Thymus (tissue), 11 donors: Measurements from ENCODE around the gene PPP2R5A. TPM values are rescaled to one million over a fixed set of nuclear protein-coding genes. Genes with fewer than 3 reads are reported as not detected.

Experiments used
- DNase-seq, 9 donors: peaks; one replicate each; pipeline ENCODE4 v3.0.0-alpha.2; 2013; ENCODE audit warnings: low spot score in 9 of 9, low read depth in 6 of 9, missing footprints in 1 of 9
- H3K27ac ChIP-seq, 2 donors: one replicate each; pipeline ENCODE4 v1.5.1; 2013; ENCODE audit warnings: control low read depth in 1 of 2, low read depth in 1 of 2, low read length in 1 of 2, mild to moderate bottlenecking in 1 of 2, moderate library complexity in 1 of 2
- H3K27me3 ChIP-seq, 2 donors: one replicate each; pipeline ENCODE4 v1.5.1; 2013; ENCODE audit warnings: low read length in 1 of 2; ENCODE audit not compliant: control insufficient read depth in 2 of 2, insufficient read depth in 1 of 2
- H3K36me3 ChIP-seq, 2 donors: one replicate each; pipeline ENCODE4 v1.5.1; 2013; ENCODE audit warnings: low read length in 1 of 2, mild to moderate bottlenecking in 1 of 2, moderate library complexity in 1 of 2; ENCODE audit not compliant: control insufficient read depth in 2 of 2, insufficient read depth in 2 of 2
- H3K4me1 ChIP-seq, 2 donors: one replicate each; pipeline ENCODE4 v1.5.1; 2013; ENCODE audit warnings: low read length in 2 of 2; ENCODE audit not compliant: control insufficient read depth in 2 of 2, insufficient read depth in 2 of 2
- H3K4me3 ChIP-seq, 2 donors: one replicate each; pipeline ENCODE4 v1.5.1; 2013; ENCODE audit warnings: low read length in 2 of 2, control low read depth in 1 of 2, mild to moderate bottlenecking in 1 of 2
- H3K9me3 ChIP-seq, 2 donors: one replicate each; pipeline ENCODE4 v1.5.1; 2013; ENCODE audit warnings: low read length in 1 of 2, mild to moderate bottlenecking in 1 of 2; ENCODE audit not compliant: control insufficient read depth in 2 of 2, insufficient read depth in 1 of 2
- WGBS: extraction: QIAGEN DNeasy Blood & Tissue Kit; methylation state at CpG from one replicate; pipeline ENCODE4 v1.1.7; 2013; 5-methylcytosine and 5-hydroxymethylcytosine counted together
- polyA plus RNA-seq: library from polyadenylated mRNA; stranded (reverse); fragments of 200-250 nt; gene quantifications from one replicate; pipeline ENCODE4 v1.2.3, GENCODE V29; 2013
- total RNA-seq: library from RNA; stranded (reverse); fragments of 120-200 nt; gene quantifications from one replicate; pipeline ENCODE4 v1.2.4, GENCODE V29; 2013
- donor health status: healthy.

The PPP2R5A gene
- total and polyA plus RNA-seq, 2 donors, result 39.9 to 49.7 TPM

GRCh38 chr1:212242985-212243308 is 42.3 kb upstream of the PPP2R5A start:
- no peak overlapping the region for H3K27ac ChIP-seq
- DNase-seq, result no peak
- no peaks in the 10 kb centered on the region for H3K4me1 ChIP-seq

GRCh38 chr1:212244441-212244840 is 40.8 kb upstream of the PPP2R5A start:
- Histone ChIP-seq H3K27me3 (no peaks in the 10 kb centered on the region), H3K9me3 (no peaks in the 10 kb centered on the region), H3K4me3 (no peak overlapping the region), H3K4me1 (no peaks in the 10 kb centered on the region), H3K36me3 (no peaks in the 10 kb centered on the region), H3K27ac (no peak overlapping the region)
- WGBS, result 92% methylated on average over 2 of the region's 2 CpGs
- DNase-seq, result no peak

More at GRCh38 chr1:212242985-212243308, 42.3 kb upstream of the PPP2R5A start:
- Histone ChIP-seq H3K4me3 (no peak overlapping the region), H3K27me3 (no peaks in the 10 kb centered on the region), H3K36me3 (no peaks in the 10 kb centered on the region), H3K9me3 (no peaks in the 10 kb centered on the region)
- WGBS, result 96% methylated on average over 1 of the region's 1 CpG

- H3K27ac ChIP-seq, result no peak overlapping the region
These were observed 38.0 kb upstream of the PPP2R5A start for GRCh38 chr1:212247179-212247721.

GRCh38 chr1:212247988-212248387 is 37.2 kb upstream of the PPP2R5A start:
- 98% methylated on average over 1 of the region's 1 CpG for WGBS
- no peaks in the 10 kb centered on the region for H3K27me3 ChIP-seq
- no peaks in the 10 kb centered on the region for H3K4me1 ChIP-seq
- no peak overlapping the region for H3K27ac ChIP-seq
- no peak overlapping the region for H3K4me3 ChIP-seq
- no peaks in the 10 kb centered on the region for H3K9me3 ChIP-seq
- no peak for DNase-seq
- H3K36me3 ChIP-seq, result no peaks in the 10 kb centered on the region

More at GRCh38 chr1:212247179-212247721, 38.0 kb upstream of the PPP2R5A start:
- no peaks in the 10 kb centered on the region for H3K9me3 ChIP-seq
- no peak for DNase-seq
- no peaks in the 10 kb centered on the region for H3K36me3 ChIP-seq
- no peak overlapping the region for H3K4me3 ChIP-seq
- no peaks in the 10 kb centered on the region for H3K27me3 ChIP-seq
- WGBS, result 82% methylated on average over 8 of the region's 8 CpGs
- H3K4me1 ChIP-seq, result no peaks in the 10 kb centered on the region

GRCh38 chr1:212254853-212255363 is 30.3 kb upstream of the PPP2R5A start:
- Histone ChIP-seq H3K4me3 (no peak overlapping the region), H3K27me3 (no peaks in the 10 kb centered on the region), H3K4me1 (peaks cover 30 to 37% of the 10 kb centered on the region in 2 donors), H3K36me3 (no peaks in the 10 kb centered on the region), H3K27ac (peak overlapping the region; percentile 13 to 20), H3K9me3 (peaks cover 0 to 2% of the 10 kb centered on the region in 2 donors)
- WGBS, result 39% methylated on average over 7 of the region's 7 CpGs
- DNase-seq, result peak in 6 of 9 donors; percentile 30 to 74 (median 44)

GRCh38 chr1:212255705-212256307 is 29.4 kb upstream of the PPP2R5A start:
- WGBS, result 46% methylated on average over 9 of the region's 9 CpGs
- no peaks in the 10 kb centered on the region for H3K27me3 ChIP-seq
- H3K4me3 ChIP-seq, result no peak overlapping the region
- H3K36me3 ChIP-seq, result no peaks in the 10 kb centered on the region
- peak in 5 of 9 donors; percentile 5 to 51 (median 23) for DNase-seq
- H3K27ac ChIP-seq, result peak overlapping the region; percentile 80 to 81
- peaks cover 30 to 37% of the 10 kb centered on the region in 2 donors for H3K4me1 ChIP-seq
- H3K9me3 ChIP-seq, result peaks cover 0 to 2% of the 10 kb centered on the region in 2 donors

GRCh38 chr1:212256369-212256768 is 28.8 kb upstream of the PPP2R5A start:
- peaks cover 0 to 2% of the 10 kb centered on the region in 2 donors for H3K9me3 ChIP-seq
- H3K27ac ChIP-seq, result peak overlapping the region; percentile 80 to 81
- peak in 7 of 9 donors; percentile 33 to 86 (median 65) for DNase-seq
- H3K4me3 ChIP-seq, result no peak overlapping the region
- 80% methylated on average over 1 of the region's 1 CpG for WGBS
- H3K4me1 ChIP-seq, result peaks cover 30 to 37% of the 10 kb centered on the region in 2 donors
- H3K36me3 ChIP-seq, result no peaks in the 10 kb centered on the region
- H3K27me3 ChIP-seq, result no peaks in the 10 kb centered on the region

GRCh38 chr1:212257157-212257556 is 28.1 kb upstream of the PPP2R5A start:
- DNase-seq, result no peak
- Histone ChIP-seq H3K27ac (peak overlapping the region in 1 of 2 donors; percentile 36), H3K27me3 (no peaks in the 10 kb centered on the region), H3K9me3 (peaks cover 0 to 2% of the 10 kb centered on the region in 2 donors), H3K36me3 (no peaks in the 10 kb centered on the region), H3K4me3 (no peak overlapping the region), H3K4me1 (peaks cover 30 to 37% of the 10 kb centered on the region in 2 donors)
- 98% methylated on average over 4 of the region's 4 CpGs for WGBS

GRCh38 chr1:212259693-212260480 is 25.3 kb upstream of the PPP2R5A start:
- 98% methylated on average over 5 of the region's 5 CpGs for WGBS
- Histone ChIP-seq H3K27me3 (no peaks in the 10 kb centered on the region), H3K9me3 (peaks cover 0 to 2% of the 10 kb centered on the region in 2 donors), H3K4me3 (no peak overlapping the region), H3K27ac (no peak overlapping the region), H3K4me1 (peaks cover 22 to 26% of the 10 kb centered on the region in 2 donors), H3K36me3 (no peaks in the 10 kb centered on the region)
- DNase-seq, result no peak
